Measurements from ENCODE around the gene PML.

The PML gene

GRCh38 chr15:74010929-74011540, 16.5 kb downstream of the PML start:
- DNase-seq, result no peak

DNA sequence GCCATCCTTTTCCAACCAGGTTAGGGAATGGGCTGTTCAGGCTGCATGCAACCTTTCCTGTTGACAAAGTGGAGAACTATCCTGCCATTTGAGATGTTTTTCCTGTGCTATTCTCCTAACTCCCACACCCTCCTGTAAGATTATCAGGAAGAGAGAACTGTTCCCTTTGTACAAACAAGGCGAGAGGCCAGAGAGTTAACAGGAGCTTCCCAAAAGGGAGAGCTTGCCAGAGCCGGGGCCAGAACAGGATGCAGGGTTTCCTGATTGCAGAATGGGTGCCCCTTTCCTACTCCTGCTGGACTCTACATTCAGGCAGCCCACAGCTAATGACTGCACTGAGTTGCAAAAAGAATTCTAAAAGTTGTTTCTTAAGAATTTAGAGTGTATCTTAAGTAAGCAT, 17.1 kb downstream of the PML start:
- DNase-seq, result no peak

DNA sequence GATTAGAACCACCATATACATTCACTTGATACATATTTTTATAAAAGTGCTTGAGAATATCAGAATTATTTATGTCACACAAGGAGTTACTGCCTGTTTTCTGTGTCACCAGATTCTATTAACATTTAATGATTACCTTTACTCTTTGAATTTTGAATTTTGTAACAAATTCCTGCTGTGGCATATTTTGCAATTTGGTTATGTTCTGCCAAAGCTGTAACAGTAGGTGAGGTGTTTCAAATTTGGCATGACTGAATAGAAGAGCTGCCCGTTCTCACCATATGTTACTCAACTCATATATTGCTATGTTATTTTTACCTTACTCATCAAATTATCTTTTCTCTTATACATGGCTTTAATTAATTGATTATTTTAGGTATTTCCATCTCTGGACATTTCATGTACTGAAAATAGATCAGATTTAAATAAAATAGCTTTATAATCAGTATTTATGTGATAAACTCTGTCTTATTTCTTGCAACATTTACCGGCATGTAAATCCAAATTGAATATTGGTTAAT, 18.9 kb downstream of the PML start:
- no peak for DNase-seq

- DNase-seq, result no peak
These were observed 25.2 kb downstream of the PML start for GRCh38 chr15:74019734-74020133.

DNA sequence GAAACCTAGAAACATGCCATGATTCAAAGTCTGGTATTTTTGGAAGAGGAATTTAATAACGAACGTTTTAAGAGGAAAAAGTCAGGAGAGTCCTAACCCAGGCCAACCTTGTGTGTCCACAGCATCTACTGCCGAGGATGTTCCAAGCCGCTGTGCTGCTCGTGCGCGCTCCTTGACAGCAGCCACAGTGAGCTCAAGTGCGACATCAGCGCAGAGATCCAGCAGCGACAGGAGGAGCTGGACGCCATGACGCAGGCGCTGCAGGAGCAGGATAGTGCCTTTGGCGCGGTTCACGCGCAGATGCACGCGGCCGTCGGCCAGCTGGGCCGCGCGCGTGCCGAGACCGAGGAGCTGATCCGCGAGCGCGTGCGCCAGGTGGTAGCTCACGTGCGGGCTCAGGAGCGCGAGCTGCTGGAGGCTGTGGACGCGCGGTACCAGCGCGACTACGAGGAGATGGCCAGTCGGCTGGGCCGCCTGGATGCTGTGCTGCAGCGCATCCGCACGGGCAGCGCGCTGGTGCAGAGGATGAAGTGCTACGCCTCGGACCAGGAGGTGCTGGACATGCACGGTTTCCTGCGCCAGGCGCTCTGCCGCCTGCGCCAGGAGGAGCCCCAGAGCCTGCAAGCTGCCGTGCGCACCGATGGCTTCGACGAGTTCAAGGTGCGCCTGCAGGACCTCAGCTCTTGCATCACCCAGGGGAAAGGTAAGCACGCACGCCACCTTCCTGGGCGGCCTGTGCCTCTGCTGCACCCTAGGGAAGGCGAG, 28.4 kb downstream of the PML start:
- DNase-seq, result no peak

DNA sequence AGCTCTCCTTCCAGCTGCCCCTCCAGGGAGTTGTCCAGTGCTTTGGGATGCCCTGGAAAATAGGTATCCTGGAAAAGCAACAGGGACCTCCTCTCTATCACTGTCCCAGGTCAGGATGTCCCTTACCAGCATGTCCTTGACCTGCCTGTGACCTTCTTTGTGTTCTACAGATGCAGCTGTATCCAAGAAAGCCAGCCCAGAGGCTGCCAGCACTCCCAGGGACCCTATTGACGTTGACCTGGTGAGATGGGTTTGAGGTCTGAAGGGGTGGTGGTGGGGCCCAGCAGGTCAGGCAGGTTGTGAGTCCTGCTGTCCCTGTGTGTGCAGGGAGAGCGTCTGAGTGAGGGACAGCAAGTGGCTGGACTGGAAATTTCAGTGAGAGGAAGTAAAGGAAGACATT, 30.2 kb downstream of the PML start:
- DNase-seq, result no peak

GRCh38 chr15:74025436-74025835, 30.9 kb downstream of the PML start:
- DNase-seq, result no peak

GRCh38 chr15:74027688-74028087, 33.2 kb downstream of the PML start:
- no peak for DNase-seq

- DNase-seq, result no peak
These were observed 34.1 kb downstream of the PML start for GRCh38 chr15:74028646-74029045.

DNA sequence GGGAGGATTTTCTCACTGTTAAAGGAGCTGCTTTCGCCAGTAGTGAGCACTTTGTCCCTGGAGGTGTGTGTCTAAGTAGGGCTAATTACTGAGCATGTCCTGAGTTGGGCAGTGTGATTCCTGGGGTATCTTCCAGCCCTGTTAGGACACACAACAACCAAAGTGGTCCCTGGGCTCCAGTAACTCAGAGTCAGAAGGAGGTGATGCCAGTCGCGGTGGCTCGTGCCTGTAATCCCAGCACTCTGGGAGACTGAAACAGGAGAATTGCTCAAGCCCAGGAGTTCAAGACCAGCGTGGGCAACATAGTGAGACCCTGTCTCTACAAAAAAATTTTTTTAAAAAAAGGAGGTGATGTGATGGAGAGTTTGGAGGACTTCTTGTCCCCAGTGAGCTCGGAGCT, 37.5 kb downstream of the PML start:
- no peak for DNase-seq

DNA sequence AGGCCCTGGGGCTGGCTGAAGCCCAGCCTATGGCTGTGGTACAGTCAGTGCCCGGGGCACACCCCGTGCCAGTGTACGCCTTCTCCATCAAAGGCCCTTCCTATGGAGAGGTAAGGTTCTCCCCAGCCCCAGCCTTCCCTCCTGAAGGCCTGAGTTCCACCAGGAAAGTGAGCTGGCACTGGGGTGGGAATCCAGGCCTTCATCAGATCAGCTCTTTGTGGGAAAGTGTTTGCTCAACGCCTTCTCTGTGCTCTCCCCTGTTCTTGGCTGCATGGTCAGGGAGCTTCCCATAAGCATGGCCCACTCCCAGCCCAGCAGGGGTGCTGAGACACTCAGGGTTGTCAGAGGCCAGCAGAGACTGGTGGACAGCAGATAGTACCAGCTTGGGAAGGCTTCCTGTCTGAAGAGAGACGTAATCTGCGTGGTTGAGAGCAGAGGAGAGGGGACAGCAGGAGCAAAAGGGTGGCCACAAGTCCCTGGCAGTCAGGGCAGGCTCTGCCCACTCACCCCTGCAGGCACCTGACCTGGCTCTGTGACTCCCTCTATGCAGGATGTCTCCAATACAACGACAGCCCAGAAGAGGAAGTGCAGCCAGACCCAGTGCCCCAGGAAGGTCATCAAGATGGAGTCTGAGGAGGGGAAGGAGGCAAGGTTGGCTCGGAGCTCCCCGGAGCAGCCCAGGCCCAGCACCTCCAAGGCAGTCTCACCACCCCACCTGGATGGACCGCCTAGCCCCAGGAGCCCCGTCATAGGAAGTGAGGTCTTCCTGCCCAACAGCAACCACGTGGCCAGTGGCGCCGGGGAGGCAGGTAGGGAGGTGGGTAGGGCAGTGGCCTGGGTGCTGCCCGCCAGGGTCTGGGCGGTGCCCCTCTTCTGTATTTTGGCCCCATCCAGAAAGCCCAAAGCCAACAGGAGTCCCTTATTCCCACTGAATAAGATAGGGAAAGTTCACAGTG, 38.4 kb downstream of the PML start:
- DNase-seq, result no peak

- no peak for DNase-seq
These were observed 39.8 kb downstream of the PML start for GRCh38 chr15:74034206-74034755.

- no peak for DNase-seq
These were observed 40.9 kb downstream of the PML start for GRCh38 chr15:74035121-74036017.

DNA sequence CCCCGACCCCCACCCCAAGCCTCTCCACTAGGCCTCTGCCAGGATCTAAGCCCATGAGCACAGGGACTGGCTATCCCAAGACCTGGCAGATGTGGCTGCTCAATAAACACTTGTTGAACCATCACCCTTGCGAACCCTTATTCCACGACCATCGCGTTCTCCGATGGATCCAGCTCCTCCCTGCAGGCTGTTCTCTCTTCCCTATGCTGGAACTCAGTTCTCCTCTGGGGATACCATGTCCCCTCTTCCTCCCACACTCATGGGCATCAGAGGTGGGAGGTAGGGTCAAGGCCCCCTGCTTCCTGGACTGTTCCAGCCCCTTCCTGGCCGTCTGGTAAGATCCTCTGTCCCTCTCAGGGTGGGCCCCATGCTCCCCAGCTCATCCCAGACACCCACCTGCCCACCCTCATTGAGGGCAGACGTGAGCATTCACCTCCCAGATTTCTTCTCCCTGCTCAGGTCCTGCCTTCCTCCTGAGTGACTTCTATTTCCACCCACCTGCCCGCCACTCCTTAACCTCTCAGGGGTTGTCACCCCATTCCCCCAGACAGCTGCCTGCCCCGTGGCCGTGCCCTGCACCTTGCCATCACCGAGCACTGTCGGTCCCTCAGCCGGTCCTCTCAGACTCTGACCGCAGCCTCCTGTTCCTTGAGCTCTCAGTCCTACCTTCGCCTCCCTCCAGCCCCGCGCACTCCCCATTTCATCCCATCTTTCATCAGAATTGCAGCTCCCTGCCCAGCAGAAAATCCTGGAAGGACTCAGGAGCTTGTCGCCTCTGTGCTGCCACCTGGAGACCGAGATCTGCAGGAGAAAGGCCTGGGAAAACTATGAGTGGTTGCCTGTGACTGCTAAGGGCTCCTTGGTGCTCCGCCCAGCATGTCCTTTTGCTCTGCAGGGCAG, 42.0 kb downstream of the PML start:
- DNase-seq, result peak; percentile 41

GRCh38 chr15:74037171-74038117, 42.9 kb downstream of the PML start:
- no peak for DNase-seq

DNA sequence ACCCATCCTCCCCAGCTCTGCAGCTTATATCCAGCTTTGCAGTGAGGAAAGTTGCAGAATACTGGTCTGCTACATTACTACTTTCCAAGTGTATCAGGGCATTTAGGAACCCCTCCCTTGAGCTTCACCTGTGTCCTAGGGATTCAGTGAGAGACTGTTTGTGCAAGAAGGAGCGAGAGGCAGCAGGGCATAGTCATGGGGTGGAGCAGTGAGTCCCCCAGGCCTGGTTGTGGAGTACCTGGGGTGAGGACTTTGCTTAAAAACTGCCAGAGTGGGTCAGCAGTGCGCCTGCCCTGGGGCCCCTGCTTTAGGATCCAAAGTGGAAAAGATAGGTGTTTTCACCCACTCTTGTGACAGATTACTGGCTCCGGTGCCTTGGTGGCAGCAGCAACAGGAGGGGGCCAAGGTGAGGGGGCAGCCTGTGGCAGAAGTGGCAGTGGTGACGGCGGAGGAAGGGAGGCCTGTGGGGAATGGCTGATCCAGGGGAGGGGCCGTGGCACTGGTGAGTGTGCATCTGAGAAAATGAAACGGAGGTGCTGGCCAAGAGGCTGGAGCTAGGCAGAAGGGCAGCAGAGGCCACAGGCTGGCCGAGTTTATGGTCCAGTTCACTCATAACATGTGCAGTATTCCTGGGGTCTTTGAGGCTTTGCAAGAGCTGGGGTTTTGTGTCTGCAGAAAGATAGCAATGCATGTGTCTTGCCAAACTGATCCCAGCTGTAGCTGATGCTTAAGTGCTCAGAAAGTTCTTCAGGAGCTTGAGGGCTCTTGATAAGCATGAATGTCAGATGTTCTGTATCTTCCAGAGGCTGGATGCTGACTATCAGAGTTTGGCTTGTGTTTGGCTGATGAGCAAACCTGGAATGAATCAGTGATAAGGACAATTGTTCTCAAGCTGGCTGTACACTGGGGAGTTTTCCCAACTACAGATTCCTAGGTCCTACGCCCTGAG, 44.5 kb downstream of the PML start:
- DNase-seq, result no peak

DNA sequence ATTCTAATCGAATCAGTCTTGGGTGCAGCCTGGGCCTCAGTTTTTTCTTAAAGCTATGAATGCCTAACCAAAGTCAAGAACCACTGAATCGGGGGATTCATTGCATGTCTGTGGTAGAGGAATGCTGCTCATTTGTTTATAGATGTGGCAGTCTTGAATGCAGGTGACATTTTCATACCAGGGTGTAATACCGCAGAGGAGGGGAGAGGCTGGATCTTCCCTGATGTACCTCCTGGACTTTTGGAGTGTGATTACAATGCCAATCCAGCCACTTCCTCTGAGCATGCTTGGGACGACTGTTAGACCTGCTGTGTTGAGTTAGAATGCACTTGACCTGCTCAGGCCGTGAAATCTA, 45.1 kb downstream of the PML start:
- DNase-seq, result no peak

- peak; percentile 2 for DNase-seq
These were observed 45.8 kb downstream of the PML start for GRCh38 chr15:74040109-74040850.

Measured in NCI-H69 (cell line).